Measurements from ENCODE around the gene STRIP2.

DNA sequence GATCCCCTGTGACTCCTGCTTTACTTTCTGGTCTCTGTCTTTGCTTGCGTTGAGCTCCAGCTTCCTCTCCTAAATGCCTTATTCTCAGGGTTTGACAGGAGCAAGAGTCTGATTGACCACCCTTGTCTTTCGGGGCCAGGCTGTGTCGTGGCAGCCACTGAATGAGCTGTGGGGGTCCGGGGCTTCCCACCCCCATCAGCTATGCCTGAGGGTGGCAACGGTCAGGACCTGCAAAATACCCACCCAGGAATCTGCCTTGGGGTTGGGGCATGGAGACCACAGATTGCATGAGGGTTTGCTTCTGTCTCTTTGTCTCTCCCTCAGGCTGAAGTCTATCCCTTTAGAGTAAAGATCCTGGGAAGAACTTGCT lies 88.7 kb downstream of the STRIP2 start:
- TF ChIP-seq CTCF (tag by site-specific recombination; IDR thresholded peaks at IDR 0.05) (no peak), ZNF175 (tag by site-specific recombination; IDR thresholded peaks at IDR 0.05) (no peak), PRDM2 (tag by site-specific recombination; IDR thresholded peaks at IDR 0.05; ENCODE audit: borderline replicate concordance) (no peak), PRDM10 (tag by site-specific recombination; IDR thresholded peaks at IDR 0.05) (no peak), ZNF585B (tag by site-specific recombination; IDR thresholded peaks at IDR 0.05) (no peak), MYNN (tag by site-specific recombination; IDR thresholded peaks at IDR 0.05; ENCODE audit: borderline replicate concordance) (no peak), ZNF792 (tag by site-specific recombination; IDR thresholded peaks at IDR 0.05) (no peak), EGR2 (tag by site-specific recombination; IDR thresholded peaks at IDR 0.05; ENCODE audit: low read depth) (no peak), ZNF707 (tag by site-specific recombination; IDR thresholded peaks at IDR 0.05) (no peak), ZNF24 (tag by site-specific recombination; IDR thresholded peaks at IDR 0.05) (no peak), ZNF433 (tag by site-specific recombination; IDR thresholded peaks at IDR 0.05; ENCODE audit: low read depth) (no peak)

All from HEK293 (cell line).